Stomach (tissue), 9 donors: ENCODE measurements around the gene TCIRG1. TPM values are rescaled to one million over a fixed set of nuclear protein-coding genes. Genes with fewer than 3 reads are reported as not detected.

Experiments
- DNase-seq, 2 donors: peaks; one replicate each; pipeline versions ENCODE4 v3.0.0 to v3.0.0-alpha.2; 2013 to 2019
- H3K27ac ChIP-seq, 5 donors: fragments of 200-600 bp in 4 of 5; sonication (generic) in 4 of 5; one replicate each; pipeline ENCODE4 v1.5.1; 2013 to 2019; ENCODE audit warnings: mild to moderate bottlenecking in 1 of 5, moderate library complexity in 1 of 5
- H3K27me3 ChIP-seq, 3 donors: fragments of 200-600 bp; sonication (generic); one replicate each; pipeline ENCODE4 v1.5.1; 2017 to 2019; ENCODE audit warnings: mixed run types in 1 of 3
- H3K36me3 ChIP-seq, 4 donors: fragments of 200-600 bp; sonication (generic); 1 replicate in 3 of 4; 2 replicates in 1 of 4; pipeline ENCODE4 v1.5.1; 2016 to 2019
- H3K4me1 ChIP-seq, 4 donors: fragments of 200-600 bp; sonication (generic); one replicate each; pipeline ENCODE4 v1.5.1; 2016 to 2019
- H3K4me3 ChIP-seq, 4 donors: fragments of 200-600 bp; sonication (generic) in 3 of 4; one replicate each; pipeline ENCODE4 v1.5.1; 2016 to 2019; ENCODE audit warnings: mild to moderate bottlenecking in 1 of 4
- H3K9me3 ChIP-seq, 4 donors: fragments of 200-600 bp; sonication (generic); one replicate each; pipeline ENCODE4 v1.5.1; 2016 to 2019
- EP300 ChIP-seq: sonication (generic); formaldehyde crosslinking; IDR thresholded peaks from one replicate; pipeline ENCODE4 v1.6.1; 2017; ENCODE audit warnings: antibody characterized with exemption
- POLR2A ChIP-seq, 4 donors: fragments of 450-650 bp; IDR thresholded peaks; one replicate each; pipeline ENCODE4 v1.6.1; 2016; ENCODE audit warnings: antibody characterized with exemption in 4 of 4, control low read depth in 2 of 4, mild to moderate bottlenecking in 1 of 4, moderate library complexity in 1 of 4
- POLR2AphosphoS5 ChIP-seq, 3 donors: sonication (generic); formaldehyde crosslinking; IDR thresholded peaks; one replicate each; pipeline ENCODE4 v1.6.1; 2016; ENCODE audit warnings: antibody characterized with exemption in 3 of 3
- WGBS, 5 donors: extraction: QIAGEN DNeasy Blood & Tissue Kit in 3 of 5; methylation state at CpG; one replicate each; pipeline versions ENCODE4 v1.1.5 to v1.1.7; 2013 to 2018; 5-methylcytosine and 5-hydroxymethylcytosine counted together
- intact Hi-C: fragments of 100-400 bp; cut with DNase I; formaldehyde crosslinking; loops from one replicate; pipeline ENCODE4 v1.15.1; 2023; ENCODE audit warnings: low total_unique reads
- polyA plus RNA-seq, 3 donors: library from polyadenylated mRNA; stranded (reverse); fragments of 200-250 nt; gene quantifications; one replicate each; pipeline ENCODE4 v1.2.3, GENCODE V29; 2013
- total RNA-seq, 5 donors: library from RNA; depleted of rRNA; stranded (reverse); fragments of >200 nt; gene quantifications; one replicate each; pipeline versions ENCODE4 v1.1.0 to v1.2.3, GENCODE V29; 2014 to 2016
- TF ChIP-seq, protein P1 (sequence below), 7 experiments: fragments of 450-650 bp in 4 of 7; fragments of 200-600 bp in 3 of 7; sonication (generic) in 3 of 7; IDR thresholded peaks; one replicate each; pipeline ENCODE4 v1.5.1; 2016 to 2019; ENCODE audit warnings: antibody characterized with exemption in 7 of 7, control low read depth in 2 of 7, mild to moderate bottlenecking in 1 of 7
- donor health status: healthy with polysubstance abuse.
- donor health status: Bipolar disorder and iron deficiency.
- donor health status: healthy.

The TCIRG1 gene
- total and polyA plus RNA-seq, 8 donors: 46.3 to 835 (median 192) TPM

DNA sequence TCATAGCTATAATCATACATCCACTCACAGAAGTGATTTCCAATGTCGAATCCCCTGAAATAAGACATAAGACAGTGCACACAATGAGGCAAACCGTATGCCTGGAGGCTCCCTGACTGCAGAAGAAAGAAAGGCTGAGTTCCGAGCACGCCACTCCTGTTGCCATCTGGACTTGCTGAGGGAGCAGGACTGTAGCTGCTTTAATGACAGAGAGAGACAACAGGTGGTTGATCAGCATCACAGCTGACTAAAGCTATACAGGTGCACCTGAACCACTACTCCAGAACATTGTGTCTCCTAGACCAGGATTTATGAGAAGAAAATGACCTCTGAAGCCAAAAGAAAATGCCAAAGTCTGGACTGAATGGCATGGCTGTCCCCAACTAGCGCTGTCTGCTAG is 27.0 kb downstream of the TCIRG1 start:
- Histone ChIP-seq H3K4me1 (no peaks in the 10 kb centered on the region), H3K4me3 (no peak overlapping the region), H3K27me3 (no peaks in the 10 kb centered on the region), H3K27ac (no peak overlapping the region), H3K36me3 (peaks cover 82 to 100% (median 100%) of the 10 kb centered on the region in 4 donors), H3K9me3 (no peaks in the 10 kb centered on the region)
- intact Hi-C loops: no loop called here
- TF ChIP-seq POLR2AphosphoS5 (IDR thresholded peaks at IDR 0.05): no peak
- TF ChIP-seq, protein P1, sequence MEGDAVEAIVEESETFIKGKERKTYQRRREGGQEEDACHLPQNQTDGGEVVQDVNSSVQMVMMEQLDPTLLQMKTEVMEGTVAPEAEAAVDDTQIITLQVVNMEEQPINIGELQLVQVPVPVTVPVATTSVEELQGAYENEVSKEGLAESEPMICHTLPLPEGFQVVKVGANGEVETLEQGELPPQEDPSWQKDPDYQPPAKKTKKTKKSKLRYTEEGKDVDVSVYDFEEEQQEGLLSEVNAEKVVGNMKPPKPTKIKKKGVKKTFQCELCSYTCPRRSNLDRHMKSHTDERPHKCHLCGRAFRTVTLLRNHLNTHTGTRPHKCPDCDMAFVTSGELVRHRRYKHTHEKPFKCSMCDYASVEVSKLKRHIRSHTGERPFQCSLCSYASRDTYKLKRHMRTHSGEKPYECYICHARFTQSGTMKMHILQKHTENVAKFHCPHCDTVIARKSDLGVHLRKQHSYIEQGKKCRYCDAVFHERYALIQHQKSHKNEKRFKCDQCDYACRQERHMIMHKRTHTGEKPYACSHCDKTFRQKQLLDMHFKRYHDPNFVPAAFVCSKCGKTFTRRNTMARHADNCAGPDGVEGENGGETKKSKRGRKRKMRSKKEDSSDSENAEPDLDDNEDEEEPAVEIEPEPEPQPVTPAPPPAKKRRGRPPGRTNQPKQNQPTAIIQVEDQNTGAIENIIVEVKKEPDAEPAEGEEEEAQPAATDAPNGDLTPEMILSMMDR (IDR thresholded peaks at IDR 0.05): no peak
- no peak for TF ChIP-seq POLR2A (IDR thresholded peaks at IDR 0.05)
- TF ChIP-seq EP300: no peak
- WGBS, 5 donors: 89 to 94% (median 92%) methylated on average over 5 of the region's 5 CpGs
- DNase-seq: no peak

DNA sequence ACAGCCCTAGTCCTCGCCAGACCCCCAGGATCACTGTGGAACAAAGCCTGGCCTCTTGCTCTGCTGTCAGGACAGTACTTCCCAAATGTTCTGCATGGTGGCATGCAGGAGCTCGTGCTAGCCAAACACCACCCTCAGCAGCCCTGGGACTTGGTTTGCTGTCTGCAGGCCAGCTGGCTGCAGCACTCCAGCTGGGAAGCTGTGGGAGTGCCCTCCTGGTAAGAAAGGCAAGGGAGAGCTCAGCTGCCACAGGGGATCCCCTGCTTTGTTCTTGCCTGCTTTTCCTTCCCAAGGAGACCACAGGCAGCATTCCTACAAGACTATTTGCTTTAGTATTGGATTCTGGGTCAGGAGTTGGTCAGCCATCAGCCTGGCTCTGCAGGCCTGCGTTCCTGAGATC is 27.9 kb downstream of the TCIRG1 start:
- TF ChIP-seq, protein P1 (IDR thresholded peaks at IDR 0.05): no peak
- TF ChIP-seq POLR2A (IDR thresholded peaks at IDR 0.05) (no peak), POLR2AphosphoS5 (IDR thresholded peaks at IDR 0.05) (no peak), EP300 (no peak)
- H3K9me3 ChIP-seq: no peaks in the 10 kb centered on the region
- no peak overlapping the region for H3K4me3 ChIP-seq
- no peak overlapping the region for H3K27ac ChIP-seq
- intact Hi-C loops: no loop called here
- no peaks in the 10 kb centered on the region for H3K4me1 ChIP-seq
- 67 to 81% (median 71%) methylated on average over 3 of the region's 3 CpGs for WGBS, 5 donors
- peaks cover 78 to 100% (median 100%) of the 10 kb centered on the region in 4 donors for H3K36me3 ChIP-seq
- H3K27me3 ChIP-seq: no peaks in the 10 kb centered on the region
- no peak for DNase-seq

DNA sequence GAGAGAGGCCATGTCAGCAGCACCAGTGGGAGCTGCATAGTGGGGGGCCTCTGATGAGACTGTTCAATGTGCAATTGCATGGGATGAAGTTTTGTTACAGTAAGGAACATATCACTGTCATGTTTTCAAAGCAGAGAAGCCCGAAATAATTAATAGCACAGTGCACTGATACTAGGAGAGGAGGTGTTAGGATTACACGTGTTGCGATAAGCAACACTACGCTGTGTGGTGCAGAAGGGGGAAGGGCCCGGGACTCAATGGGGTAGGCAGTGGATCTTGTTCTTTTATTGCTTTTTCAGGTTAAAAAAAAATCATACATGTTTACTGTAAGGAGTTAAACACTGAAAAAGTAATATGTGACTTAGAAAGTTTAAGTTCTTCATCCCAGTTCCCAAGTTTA is 29.2 kb downstream of the TCIRG1 start:
- H3K4me3 ChIP-seq: no peak overlapping the region
- TF ChIP-seq POLR2AphosphoS5 (IDR thresholded peaks at IDR 0.05) (no peak), EP300 (no peak), POLR2A (IDR thresholded peaks at IDR 0.05) (no peak)
- TF ChIP-seq, protein P1 (IDR thresholded peaks at IDR 0.05): no peak
- no peaks in the 10 kb centered on the region for H3K4me1 ChIP-seq
- intact Hi-C loops: no loop called here
- no peak overlapping the region for H3K27ac ChIP-seq
- peaks cover 77 to 100% (median 100%) of the 10 kb centered on the region in 4 donors for H3K36me3 ChIP-seq
- WGBS, 5 donors: 88 to 95% (median 89%) methylated on average over 5 of the region's 5 CpGs
- H3K9me3 ChIP-seq: no peaks in the 10 kb centered on the region
- DNase-seq: no peak
- H3K27me3 ChIP-seq: no peaks in the 10 kb centered on the region

DNA sequence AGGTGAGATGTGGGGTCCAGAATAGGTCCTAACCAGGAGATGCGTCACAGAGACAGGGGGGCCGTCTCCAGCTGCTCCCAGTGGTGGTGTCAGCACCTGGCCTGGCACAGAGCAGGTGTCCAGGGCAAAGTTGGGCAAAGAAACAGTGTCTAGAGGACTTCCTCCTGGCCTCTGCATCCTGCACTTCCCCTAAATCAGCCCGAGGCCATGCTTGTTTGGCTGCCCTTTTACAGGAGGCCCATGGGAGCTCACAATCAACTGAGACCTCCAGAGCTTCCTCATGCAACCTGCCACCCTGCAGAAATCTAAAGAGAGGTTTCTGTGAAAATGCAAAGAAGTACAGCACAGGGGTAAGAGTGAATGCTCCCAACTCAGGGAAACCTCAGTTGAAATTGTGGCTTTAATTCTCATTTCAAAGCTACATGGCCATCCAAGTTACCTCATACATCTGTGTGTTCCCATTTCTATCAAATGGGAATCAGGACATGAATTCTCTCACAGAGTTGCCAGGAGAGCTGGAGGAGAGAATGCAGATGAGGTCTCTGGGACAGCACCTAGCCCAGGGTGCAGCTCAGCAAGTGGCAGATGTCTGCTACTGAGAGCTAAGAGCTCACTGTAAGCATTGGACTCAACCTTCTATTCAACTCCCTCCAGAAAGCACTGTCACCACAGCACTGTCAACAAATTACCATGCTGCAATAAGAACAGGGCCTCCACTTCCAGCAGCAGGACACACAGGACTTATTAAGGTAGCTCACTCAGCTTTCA is 32.6 kb downstream of the TCIRG1 start:
- Histone ChIP-seq H3K27me3 (no peaks in the 10 kb centered on the region), H3K36me3 (peaks cover 51 to 92% (median 89%) of the 10 kb centered on the region in 4 donors), H3K4me1 (peaks cover 0 to 9% (median 2%) of the 10 kb centered on the region in 4 donors), H3K9me3 (no peaks in the 10 kb centered on the region), H3K27ac (no peak overlapping the region), H3K4me3 (no peak overlapping the region)
- TF ChIP-seq POLR2AphosphoS5 (IDR thresholded peaks at IDR 0.05) (no peak), EP300 (no peak), POLR2A (IDR thresholded peaks at IDR 0.05) (no peak)
- TF ChIP-seq, protein P1 (IDR thresholded peaks at IDR 0.05): no peak
- 70 to 88% (median 78%) methylated on average over 2 to 3 of the region's 3 CpGs for WGBS, 5 donors
- intact Hi-C loops: no loop called here
- no peak for DNase-seq
